ENCODE results near the gene CDS2. TPM values are rescaled to one million over a fixed set of nuclear protein-coding genes. Genes with fewer than 3 reads are reported as not detected.

The CDS2 gene
- total RNA-seq, 1 experiment from 2014 or later: 25.7 TPM

GRCh38 chr20:5221061-5221430, 94.2 kb downstream of the CDS2 start:
- no TSS peak for BruUV-seq (replicated peaks)
- intact Hi-C loops (cut with micrococcal nuclease; ENCODE audit: unreplicated experiment): loop anchor here (5.0 kb wide), 1 partner anchor 226 kb away; no protein-coding TSS in a partner anchor
- TF ChIP-seq, protein P1, sequence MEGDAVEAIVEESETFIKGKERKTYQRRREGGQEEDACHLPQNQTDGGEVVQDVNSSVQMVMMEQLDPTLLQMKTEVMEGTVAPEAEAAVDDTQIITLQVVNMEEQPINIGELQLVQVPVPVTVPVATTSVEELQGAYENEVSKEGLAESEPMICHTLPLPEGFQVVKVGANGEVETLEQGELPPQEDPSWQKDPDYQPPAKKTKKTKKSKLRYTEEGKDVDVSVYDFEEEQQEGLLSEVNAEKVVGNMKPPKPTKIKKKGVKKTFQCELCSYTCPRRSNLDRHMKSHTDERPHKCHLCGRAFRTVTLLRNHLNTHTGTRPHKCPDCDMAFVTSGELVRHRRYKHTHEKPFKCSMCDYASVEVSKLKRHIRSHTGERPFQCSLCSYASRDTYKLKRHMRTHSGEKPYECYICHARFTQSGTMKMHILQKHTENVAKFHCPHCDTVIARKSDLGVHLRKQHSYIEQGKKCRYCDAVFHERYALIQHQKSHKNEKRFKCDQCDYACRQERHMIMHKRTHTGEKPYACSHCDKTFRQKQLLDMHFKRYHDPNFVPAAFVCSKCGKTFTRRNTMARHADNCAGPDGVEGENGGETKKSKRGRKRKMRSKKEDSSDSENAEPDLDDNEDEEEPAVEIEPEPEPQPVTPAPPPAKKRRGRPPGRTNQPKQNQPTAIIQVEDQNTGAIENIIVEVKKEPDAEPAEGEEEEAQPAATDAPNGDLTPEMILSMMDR (IDR thresholded peaks at IDR 0.05; ENCODE audit: unreplicated experiment): no peak
- H3K4me3 Mint-ChIP-seq (ENCODE audit: low read depth, unreplicated experiment): no peak overlapping the region
- CTCF ChIA-PET: no interaction called here
- no peaks in the 10 kb centered on the region for H3K9me3 Mint-ChIP-seq (ENCODE audit: low read depth, unreplicated experiment)
- no peaks in the 10 kb centered on the region for H3K36me3 Mint-ChIP-seq (ENCODE audit: insufficient read depth, unreplicated experiment)
- DNase-seq: no peak
- H3K27ac Mint-ChIP-seq (ENCODE audit: unreplicated experiment): no peak overlapping the region
- H3K27me3 Mint-ChIP-seq (ENCODE audit: unreplicated experiment): peaks cover 30% of the 10 kb centered on the region
- H3K4me1 Mint-ChIP-seq (ENCODE audit: low read depth, unreplicated experiment): no peaks in the 10 kb centered on the region

- CTCF ChIA-PET: interaction anchor here (0.8 to 1.0 kb wide), 2 partner anchors 97 to 225 kb away, joined by 4 to 6 read pairs; no protein-coding TSS in a partner anchor
- H3K36me3 Mint-ChIP-seq (ENCODE audit: insufficient read depth, unreplicated experiment): no peaks in the 10 kb centered on the region
- H3K4me3 Mint-ChIP-seq (ENCODE audit: low read depth, unreplicated experiment): no peak overlapping the region
- DNase-seq: peak; percentile 35
- H3K4me1 Mint-ChIP-seq (ENCODE audit: low read depth, unreplicated experiment): no peaks in the 10 kb centered on the region
- TF ChIP-seq, protein P1 (IDR thresholded peaks at IDR 0.05; ENCODE audit: unreplicated experiment): peak; percentile 60
- H3K27ac Mint-ChIP-seq (ENCODE audit: unreplicated experiment): no peak overlapping the region
- peaks cover 30% of the 10 kb centered on the region for H3K27me3 Mint-ChIP-seq (ENCODE audit: unreplicated experiment)
- intact Hi-C loops (cut with micrococcal nuclease; ENCODE audit: unreplicated experiment): loop anchor here (5.0 kb wide), 1 partner anchor 224 kb away; no protein-coding TSS in a partner anchor
- no peaks in the 10 kb centered on the region for H3K9me3 Mint-ChIP-seq (ENCODE audit: low read depth, unreplicated experiment)
- BruUV-seq (replicated peaks): no TSS peak
Measured at GRCh38 chr20:5222919-5223634, 96.3 kb downstream of the CDS2 start.

GRCh38 chr20:5230544-5230943, 103.7 kb downstream of the CDS2 start:
- DNase-seq: no peak
- Mint-ChIP-seq H3K27me3 (ENCODE audit: unreplicated experiment) (peaks cover 22% of the 10 kb centered on the region), H3K27ac (ENCODE audit: unreplicated experiment) (no peak overlapping the region), H3K4me3 (ENCODE audit: low read depth, unreplicated experiment) (no peak overlapping the region), H3K9me3 (ENCODE audit: low read depth, unreplicated experiment) (no peaks in the 10 kb centered on the region), H3K4me1 (ENCODE audit: low read depth, unreplicated experiment) (no peaks in the 10 kb centered on the region), H3K36me3 (ENCODE audit: insufficient read depth, unreplicated experiment) (no peaks in the 10 kb centered on the region)
- BruUV-seq (replicated peaks): no TSS peak
- TF ChIP-seq, protein P1 (IDR thresholded peaks at IDR 0.05; ENCODE audit: unreplicated experiment): no peak
- CTCF ChIA-PET: no interaction called here
- intact Hi-C loops (cut with micrococcal nuclease; ENCODE audit: unreplicated experiment): no loop called here

DNA sequence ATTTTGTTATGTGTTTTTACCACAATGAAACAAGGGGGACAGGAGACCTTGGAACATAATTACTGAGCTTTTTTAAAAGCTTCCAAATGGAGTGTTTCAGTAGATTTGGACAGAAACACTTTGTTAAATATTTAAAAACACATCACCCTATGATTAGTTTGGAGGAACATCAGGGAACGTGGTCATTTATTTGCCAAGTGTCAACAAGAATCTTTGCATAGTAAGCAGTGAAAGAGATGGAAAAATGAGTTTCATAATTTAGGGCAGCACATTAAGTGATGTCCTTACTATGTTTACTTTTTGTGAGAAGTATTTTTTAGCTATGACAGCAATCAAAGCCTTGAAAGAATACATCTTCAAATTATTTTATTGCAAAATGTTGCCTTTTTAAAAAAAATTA, 107.3 kb downstream of the CDS2 start:
- CTCF ChIA-PET: no interaction called here
- Mint-ChIP-seq H3K36me3 (ENCODE audit: insufficient read depth, unreplicated experiment) (no peaks in the 10 kb centered on the region), H3K27ac (ENCODE audit: unreplicated experiment) (no peak overlapping the region), H3K9me3 (ENCODE audit: low read depth, unreplicated experiment) (no peaks in the 10 kb centered on the region), H3K27me3 (ENCODE audit: unreplicated experiment) (peaks cover 53% of the 10 kb centered on the region), H3K4me1 (ENCODE audit: low read depth, unreplicated experiment) (no peaks in the 10 kb centered on the region), H3K4me3 (ENCODE audit: low read depth, unreplicated experiment) (no peak overlapping the region)
- DNase-seq: no peak
- intact Hi-C loops (cut with micrococcal nuclease; ENCODE audit: unreplicated experiment): no loop called here
- TF ChIP-seq, protein P1 (IDR thresholded peaks at IDR 0.05; ENCODE audit: unreplicated experiment): no peak
- no TSS peak for BruUV-seq (replicated peaks)
